H1 (cell line): ENCODE measurements around the gene PRPS1. TPM values are rescaled to one million over a fixed set of nuclear protein-coding genes. Genes with fewer than 3 reads are reported as not detected.

Experiments
- CTCF ChIA-PET: fragments of 300-600 bp; sonication (Branson Sonifier 250); formaldehyde crosslinking; loops from one replicate; lab custom pipeline; 2021; ENCODE audit not compliant: partially characterized antibody; lab: Charles Lee
- POLR2A ChIA-PET: fragments of 300-600 bp; sonication (Branson Sonifier 250); formaldehyde crosslinking; loops from one replicate; lab custom pipeline; 2021; ENCODE audit warnings: inconsistent platforms; ENCODE audit not compliant: partially characterized antibody; lab: Charles Lee
- DNase-seq, 2 experiments: peaks; one replicate each; pipeline versions ENCODE4 v3.0.0 to v3.0.0-alpha.2; 2010 to 2022; ENCODE audit warnings: low spot score in 2 of 2, low read depth in 1 of 2, mixed read lengths in 1 of 2
- FAIRE-seq: peaks from 2 replicates; lab custom pipeline; 2011; peaks lifted over from hg19 to GRCh38; lab: Jason Lieb, UNC
- H2AFZ ChIP-seq: 2 replicates; pipeline ENCODE4 v1.8.1; 2012; ENCODE audit warnings: low read length, inconsistent platforms
- H2AK5ac ChIP-seq: 2 replicates; pipeline ENCODE4 v1.6.1; 2013; ENCODE audit warnings: low read depth, low read length
- H2BK120ac ChIP-seq: replicated peaks from 2 replicates; pipeline ENCODE3; 2013; ENCODE audit warnings: low read depth, low read length, inconsistent platforms
- H2BK12ac ChIP-seq: 2 replicates; pipeline ENCODE4 v1.6.1; 2013; ENCODE audit warnings: low read depth, low read length
- H2BK15ac ChIP-seq: 2 replicates; pipeline ENCODE4 v1.6.1; 2013; ENCODE audit warnings: low read length
- H2BK20ac ChIP-seq: 2 replicates; pipeline ENCODE4 v1.6.1; 2013; ENCODE audit warnings: low read length
- H2BK5ac ChIP-seq: 2 replicates; pipeline ENCODE4 v1.6.1; 2013; ENCODE audit warnings: low read depth, low read length
- H3K14ac ChIP-seq: 2 replicates; pipeline ENCODE4 v1.6.1; 2013; ENCODE audit warnings: inconsistent platforms; ENCODE audit not compliant: insufficient read length
- H3K18ac ChIP-seq: 2 replicates; pipeline ENCODE4 v1.6.1; 2013; ENCODE audit warnings: low read length; ENCODE audit errors: extremely low read depth
- H3K23ac ChIP-seq: 2 replicates; pipeline ENCODE4 v1.6.1; 2013; ENCODE audit warnings: inconsistent platforms; ENCODE audit not compliant: insufficient read length
- H3K23me2 ChIP-seq: 2 replicates; pipeline ENCODE4 v1.6.1; 2013; ENCODE audit warnings: low read depth, low read length
- H3K27ac ChIP-seq: 2 replicates; pipeline ENCODE4 v1.6.1; 2011; ENCODE audit warnings: low read depth, low read length, inconsistent platforms
- H3K27me3 ChIP-seq, 4 experiments: replicated peaks in 1 of 4; 1 replicate in 1 of 4; 2 replicates in 3 of 4; pipeline versions ENCODE4 v1.6.1 to v1.8.1; 2011 to 2013; ENCODE audit warnings: low read length in 3 of 4, mild to moderate bottlenecking in 3 of 4, inconsistent platforms in 2 of 4, mixed read lengths in 2 of 4, moderate library complexity in 1 of 4; ENCODE audit not compliant: control insufficient read depth in 3 of 4, insufficient read depth in 3 of 4; ENCODE audit errors: extremely low read depth in 1 of 4
- H3K36me3 ChIP-seq, 4 experiments: 2 replicates each; pipeline versions ENCODE4 v1.6.1 to v1.8.1; 2011 to 2013; ENCODE audit warnings: mild to moderate bottlenecking in 4 of 4, low read length in 3 of 4, moderate library complexity in 2 of 4, control low read depth in 1 of 4, inconsistent platforms in 1 of 4; ENCODE audit not compliant: insufficient read depth in 4 of 4, control insufficient read depth in 2 of 4
- H3K4ac ChIP-seq: replicated peaks from 2 replicates; pipeline ENCODE3; 2013; ENCODE audit warnings: low read length, low read depth, mixed read lengths, inconsistent platforms; ENCODE audit not compliant: insufficient read length
- H3K4me1 ChIP-seq, 4 experiments: replicated peaks in 1 of 4; 1 replicate in 1 of 4; 2 replicates in 3 of 4; pipeline versions ENCODE4 v1.6.1 to v1.8.1; 2011 to 2013; ENCODE audit warnings: low read length in 3 of 4, inconsistent platforms in 2 of 4, mixed read lengths in 1 of 4; ENCODE audit not compliant: insufficient read depth in 4 of 4, control insufficient read depth in 3 of 4
- H3K4me2 ChIP-seq, 2 experiments: 2 replicates each; pipeline versions ENCODE4 v1.6.1 to v1.8.1; 2011 to 2013; ENCODE audit warnings: low read depth in 2 of 2, low read length in 2 of 2, control low read depth in 1 of 2, inconsistent platforms in 1 of 2, mild to moderate bottlenecking in 1 of 2; ENCODE audit not compliant: insufficient read depth in 1 of 2
- H3K4me3 ChIP-seq, 4 experiments: fragments of 200-600, 300-600 bp in 1 of 4; sonication (generic), shearing (Covaris generic), sonication (Bioruptor Twin) in 1 of 4; 2 replicates each; pipeline versions ENCODE4 v1.5.1 to v1.8.1; 2011 to 2016; ENCODE audit warnings: low read length in 4 of 4, low read depth in 3 of 4, control low read depth in 2 of 4, inconsistent platforms in 2 of 4, mild to moderate bottlenecking in 2 of 4, mixed read lengths in 1 of 4, moderate library complexity in 1 of 4; ENCODE audit not compliant: insufficient read depth in 2 of 4; ENCODE audit errors: extremely low read depth in 1 of 4
- H3K56ac ChIP-seq: replicated peaks from 2 replicates; pipeline ENCODE3; 2013; ENCODE audit warnings: low read depth, mild to moderate bottlenecking, mixed read lengths, low read length, inconsistent platforms; ENCODE audit not compliant: insufficient read length
- H3K79me1 ChIP-seq: 2 replicates; pipeline ENCODE4 v1.6.1; 2013; ENCODE audit warnings: low read depth, low read length, control low read depth
- H3K79me2 ChIP-seq, 2 experiments: 2 replicates each; pipeline versions ENCODE4 v1.6.1 to v1.8.1; 2012 to 2013; ENCODE audit warnings: low read length in 2 of 2, mild to moderate bottlenecking in 2 of 2, inconsistent platforms in 1 of 2; ENCODE audit not compliant: insufficient read depth in 2 of 2, control insufficient read depth in 1 of 2
- H3K9ac ChIP-seq, 4 experiments: replicated peaks in 1 of 4; 1 replicate in 1 of 4; 2 replicates in 3 of 4; pipeline versions ENCODE4 v1.6.1 to v1.8.1; 2011 to 2013; ENCODE audit warnings: low read depth in 3 of 4, low read length in 3 of 4, control low read depth in 2 of 4, mild to moderate bottlenecking in 2 of 4, moderate library complexity in 2 of 4, inconsistent platforms in 1 of 4; ENCODE audit errors: extremely low read depth in 1 of 4
- H3K9me3 ChIP-seq, 2 experiments: 2 replicates each; pipeline versions ENCODE4 v1.6.1 to v1.8.1; 2012 to 2013; ENCODE audit warnings: mild to moderate bottlenecking in 2 of 2, moderate library complexity in 2 of 2, control low read depth in 1 of 2, inconsistent platforms in 1 of 2, low read depth in 1 of 2, low read length in 1 of 2, mixed read lengths in 1 of 2; ENCODE audit not compliant: insufficient read depth in 2 of 2
- H4K20me1 ChIP-seq, 2 experiments: replicated peaks in 1 of 2; 2 replicates each; pipeline versions ENCODE3 to v1.8.1; 2011 to 2013; ENCODE audit warnings: inconsistent platforms in 2 of 2, low read length in 2 of 2, mild to moderate bottlenecking in 1 of 2; ENCODE audit not compliant: insufficient read depth in 2 of 2, control insufficient read depth in 1 of 2
- H4K5ac ChIP-seq: 2 replicates; pipeline ENCODE4 v1.6.1; 2013; ENCODE audit warnings: low read length, low read depth, mixed read lengths, inconsistent platforms; ENCODE audit not compliant: insufficient read length
- H4K8ac ChIP-seq: 2 replicates; pipeline ENCODE4 v1.8.0; 2013; ENCODE audit warnings: mild to moderate bottlenecking, moderate library complexity, low read length, inconsistent platforms; ENCODE audit not compliant: insufficient read depth; ENCODE audit errors: extremely low read depth
- H4K91ac ChIP-seq: replicated peaks from 2 replicates; pipeline ENCODE3; 2013; ENCODE audit warnings: low read length, mixed read lengths, inconsistent platforms; ENCODE audit not compliant: insufficient read length
- ATF2 ChIP-seq: IDR thresholded peaks from 2 replicates; pipeline ENCODE4 v1.6.1; 2012; ENCODE audit warnings: low read length, inconsistent platforms
- CHD2 ChIP-seq: IDR thresholded peaks from 2 replicates; pipeline ENCODE4 v1.6.1; 2012; ENCODE audit warnings: low read length, improper control_type of control experiment
- POLR2AphosphoS5 ChIP-seq: IDR thresholded peaks from 2 replicates; pipeline ENCODE4 v1.6.1; 2011; ENCODE audit warnings: low read depth, low read length
- whole genome bisulfite sequencing, 2 experiments: shearing (Covaris generic) in 1 of 2; methylation state at CpG; one replicate each; pipeline versions ENCODE4 v1.1.6 to v1.1.7; 2013 to 2015; ENCODE audit warnings: low lambda C conversion rate in 2 of 2, mixed read lengths in 2 of 2, inconsistent platforms in 1 of 2, low coverage in 1 of 2, missing lambda C conversion rate in 1 of 2; ENCODE audit not compliant: insufficient replicate concordance in 2 of 2, insufficient coverage in 1 of 2, insufficient read length in 1 of 2; ENCODE audit errors: extremely low coverage in 1 of 2, missing lambda C conversion rate in 1 of 2; 5-methylcytosine and 5-hydroxymethylcytosine counted together
- polyA plus RNA-seq, 7 experiments: library from polyadenylated mRNA; depleted of rRNA in 3 of 7; stranded (reverse) in 5 of 7; unstranded in 2 of 7; fragments of >200 nt in 5 of 7; fragments of 200-250 nt in 2 of 7; gene quantifications; 1 replicate in 5 of 7; 2 replicates in 1 of 7; 4 replicates in 1 of 7; pipeline versions ENCODE4 v1.2.1 to v1.2.3, GENCODE V29; 2011 to 2013; ENCODE audit warnings: missing spikeins in 2 of 7, mixed read lengths in 2 of 7
- total RNA-seq: library from RNA; stranded (reverse); fragmentation: NEBNext Ultra II Directional; extraction: Animal tissue kit (Norgen Biotek cat#: 25700); gene quantifications from 2 replicates; pipeline ENCODE4 v1.2.1, GENCODE V29; 2021

PRPS1 gene
- total and polyA plus RNA-seq, 2 of the 8 experiments (the other 6 are each of a cell fraction or from before 2014, with no cell fraction given), result 90.1 to 110 TPM

GRCh38 chrX:107667426-107667825 is 39.1 kb downstream of the PRPS1 start:
- no peak overlapping the region for H2BK120ac ChIP-seq
- H2BK12ac ChIP-seq, result no peak overlapping the region
- CTCF ChIA-PET, result interaction anchor here (1.0 to 29.5 kb wide), 4 partner anchors 52 to 466 kb away, joined by 3 to 325 read pairs (median 106); partner anchors contain the start of genes NCBP2L and TSC22D3
- H3K56ac ChIP-seq, result no peak overlapping the region
- H2BK15ac ChIP-seq, result no peak overlapping the region
- WGBS, 2 experiments, result 67% methylated on average over 1 of the region's 1 CpG; no CpG with 5 or more reads in 1 of the 2 experiments
- H4K91ac ChIP-seq, result no peak overlapping the region
- H2AFZ ChIP-seq, result no peak overlapping the region
- H3K4me2 ChIP-seq, result no peak overlapping the region
- no peak overlapping the region for H2BK20ac ChIP-seq
- no peak for TF ChIP-seq CHD2
- no peak for TF ChIP-seq POLR2AphosphoS5
- TF ChIP-seq ATF2, result no peak
- DNase-seq (no peak), FAIRE-seq (no peak)
- no peak overlapping the region for H3K23ac ChIP-seq
- H2AK5ac ChIP-seq, result no peak overlapping the region
- no peaks in the 10 kb centered on the region for H3K23me2 ChIP-seq
- peaks cover 0 to 2% (median 0%) of the 10 kb centered on the region in 4 experiments; a peak in 1 of 7 replicates for H3K4me1 ChIP-seq
- H4K5ac ChIP-seq, result no peak overlapping the region
- H3K4ac ChIP-seq, result no peak overlapping the region
- H3K79me2 ChIP-seq, result no peaks in the 10 kb centered on the region
- no peak overlapping the region for H2BK5ac ChIP-seq
- no peaks in the 10 kb centered on the region for H3K27me3 ChIP-seq
- H3K4me3 ChIP-seq, result no peak overlapping the region
- no peak overlapping the region for H3K27ac ChIP-seq
- no peaks in the 10 kb centered on the region for H3K36me3 ChIP-seq
- H3K9ac ChIP-seq, result no peak overlapping the region
- no peak overlapping the region for H4K8ac ChIP-seq
- H3K14ac ChIP-seq, result no peak overlapping the region
- H4K20me1 ChIP-seq, result no peaks in the 10 kb centered on the region
- no peaks in the 10 kb centered on the region for H3K79me1 ChIP-seq
- POLR2A ChIA-PET, result no interaction called here
- no peaks in the 10 kb centered on the region for H3K9me3 ChIP-seq
- no peak overlapping the region for H3K18ac ChIP-seq
